RPMI7951 (cell line): ENCODE data around the gene NDUFAF8. TPM values are rescaled to one million over a fixed set of nuclear protein-coding genes. Genes with fewer than 3 reads are reported as not detected.

Experiments
- DNase-seq: peaks from one replicate; pipeline ENCODE4 v3.0.0-alpha.2; 2012; ENCODE audit warnings: low read depth
- total RNA-seq: library from RNA; depleted of rRNA; stranded (reverse); fragments of >200 nt; shearing (Covaris generic); gene quantifications from 2 replicates; pipeline ENCODE4 v1.2.3, GENCODE V29; 2014

NDUFAF8 gene
- total RNA-seq, 1 experiment from 2014 or later: 37.2 TPM

- DNase-seq: no peak
These were observed 34.8 kb downstream of the NDUFAF8 start for GRCh38 chr17:81273698-81274470.

GRCh38 chr17:81274471-81274855, 35.3 kb downstream of the NDUFAF8 start:
- no peak for DNase-seq

- DNase-seq: no peak
These were observed 37.7 kb downstream of the NDUFAF8 start for GRCh38 chr17:81276781-81277180.

GRCh38 chr17:81277421-81277820, 38.3 kb downstream of the NDUFAF8 start:
- no peak for DNase-seq

- no peak for DNase-seq
These were observed 39.0 kb downstream of the NDUFAF8 start for GRCh38 chr17:81277946-81278693.

GRCh38 chr17:81278831-81279230, 39.7 kb downstream of the NDUFAF8 start:
- DNase-seq: no peak

- DNase-seq: no peak
These were observed 40.5 kb downstream of the NDUFAF8 start for GRCh38 chr17:81279278-81280275.

- DNase-seq: no peak
These were observed 41.5 kb downstream of the NDUFAF8 start for GRCh38 chr17:81280571-81280970.

GRCh38 chr17:81282141-81282540, 43.0 kb downstream of the NDUFAF8 start:
- DNase-seq: no peak

GRCh38 chr17:81282876-81283275, 43.8 kb downstream of the NDUFAF8 start:
- no peak for DNase-seq

- DNase-seq: peak; percentile 54
These were observed 46.2 kb downstream of the NDUFAF8 start for GRCh38 chr17:81285179-81285878.

- no peak for DNase-seq
These were observed 46.8 kb downstream of the NDUFAF8 start for GRCh38 chr17:81285894-81286293.

GRCh38 chr17:81286491-81287145, 47.5 kb downstream of the NDUFAF8 start:
- DNase-seq: no peak

- no peak for DNase-seq
These were observed 48.0 kb downstream of the NDUFAF8 start for GRCh38 chr17:81287152-81287551.

GRCh38 chr17:81287741-81288430, 48.8 kb downstream of the NDUFAF8 start:
- no peak for DNase-seq

- no peak for DNase-seq
These were observed 49.6 kb downstream of the NDUFAF8 start for GRCh38 chr17:81288715-81289114.

GRCh38 chr17:81289627-81290026, 50.5 kb downstream of the NDUFAF8 start:
- DNase-seq: no peak

GRCh38 chr17:81290230-81290629, 51.1 kb downstream of the NDUFAF8 start:
- DNase-seq: no peak
